Activated CD4-positive, alpha-beta T cell treated with anti-CD3 and anti-CD28 coated beads, Interleukin-2, amount 50 U/mL, for 24 hours (primary cell): ENCODE data around the gene BATF.
A peak's percentile ranks its signal among the peaks of the same experiment; 100 is the strongest.

Experiments used
- DNase-seq, 2 donors: peaks; one replicate each; pipeline ENCODE4 v3.0.0-alpha.2; 2020; ENCODE audit warnings: low read depth in 1 of 2, low spot score in 1 of 2

BATF gene

DNA sequence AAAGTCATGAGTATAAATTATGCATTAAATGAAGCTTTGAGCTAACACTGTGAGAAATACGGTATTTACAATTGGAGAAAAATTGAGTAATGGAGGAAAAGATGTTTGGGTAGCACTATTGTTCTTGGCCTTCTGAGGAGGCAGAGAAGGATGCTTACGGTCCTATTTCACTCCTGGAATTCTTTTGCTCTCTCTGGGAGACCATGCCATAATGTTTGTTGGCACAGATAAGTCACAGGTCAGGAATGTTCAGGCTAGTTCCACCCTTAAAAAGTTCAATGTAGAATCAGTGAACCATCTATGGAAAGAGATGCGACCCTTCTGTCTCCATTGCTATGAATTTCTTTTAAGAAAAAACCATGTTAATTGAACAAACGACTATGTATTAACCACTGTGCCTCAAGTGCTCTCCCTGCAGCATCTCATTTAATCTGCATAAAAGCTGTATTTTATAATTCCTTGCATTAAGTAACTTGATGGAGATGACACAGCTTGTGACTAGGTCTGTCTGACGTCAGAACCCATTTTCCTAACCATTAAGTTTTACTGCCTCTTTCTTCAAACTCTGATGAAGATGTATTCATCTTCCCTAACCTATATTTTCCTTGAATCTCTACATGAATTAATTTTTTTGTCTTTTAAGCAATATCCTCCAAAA is 9.5 kb downstream of the BATF start:
- DNase-seq, result no peak

DNA sequence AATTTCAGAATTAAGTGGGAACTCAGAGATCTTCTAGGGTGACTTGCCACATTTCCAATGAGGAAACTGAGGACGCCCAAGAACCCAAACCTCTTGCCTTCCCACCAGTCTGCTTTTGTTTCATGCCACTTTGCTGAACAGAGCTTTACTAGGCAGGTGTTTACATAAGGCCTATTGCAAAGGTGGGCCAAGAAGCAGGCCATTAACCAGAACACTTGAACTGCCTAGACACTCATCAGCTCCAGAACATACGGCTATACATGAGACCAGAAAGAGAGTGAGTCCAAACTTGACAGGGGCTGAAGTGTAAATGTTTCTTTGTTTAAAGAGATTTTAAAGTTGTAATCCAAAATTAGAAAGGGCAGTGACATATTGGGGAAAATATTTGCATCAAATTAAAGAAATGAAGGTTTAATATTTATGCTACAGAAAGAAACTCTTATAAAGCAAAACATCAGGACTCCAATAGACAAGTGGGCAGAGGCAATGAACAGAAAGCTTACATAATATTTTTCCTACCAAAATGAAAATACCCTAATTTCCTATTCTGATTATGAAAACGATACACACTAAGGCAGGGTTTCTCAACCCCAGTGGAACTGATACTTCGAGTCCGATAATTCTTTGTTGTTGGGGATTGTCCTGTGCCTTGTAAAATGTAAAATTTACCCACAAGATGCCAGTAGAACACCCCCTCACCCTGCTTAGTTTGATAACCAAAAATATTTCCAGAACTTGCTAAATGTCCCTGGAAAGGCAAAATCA is 11.7 kb downstream of the BATF start:
- DNase-seq, result no peak

DNA sequence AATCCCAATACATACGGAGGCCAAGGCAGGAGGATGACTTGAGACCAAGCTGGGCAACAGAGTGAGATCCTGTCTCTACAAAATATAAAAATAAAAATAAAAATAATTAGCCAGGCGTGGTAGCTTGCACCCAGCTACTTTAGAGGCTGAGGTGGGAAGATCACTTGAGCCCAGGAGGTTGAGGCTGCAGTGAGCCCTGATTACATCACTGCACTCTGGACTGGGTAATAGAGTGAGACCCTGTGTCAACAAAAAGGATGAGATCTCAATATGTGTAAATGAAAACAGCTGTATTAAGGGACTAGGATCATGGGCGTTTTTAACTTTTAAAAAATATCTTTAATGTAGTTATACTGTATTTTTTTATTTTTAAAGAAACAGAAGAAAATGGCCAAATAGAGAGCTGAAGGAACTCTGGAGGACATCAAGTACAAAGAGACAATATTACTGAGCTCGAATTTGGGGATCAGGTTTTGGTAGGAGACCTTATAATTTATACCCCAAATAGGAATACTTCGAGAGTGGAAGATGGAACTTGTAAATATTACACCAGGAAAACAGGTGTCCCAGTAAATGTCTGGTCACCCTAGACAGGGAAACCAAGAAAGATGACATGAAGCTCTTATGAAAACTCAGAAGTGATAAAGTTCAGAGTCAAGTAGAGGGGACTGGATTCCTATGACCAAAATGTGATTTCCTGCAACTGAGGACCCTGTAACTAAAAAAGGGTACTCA is 13.1 kb downstream of the BATF start:
- DNase-seq, result no peak

DNA sequence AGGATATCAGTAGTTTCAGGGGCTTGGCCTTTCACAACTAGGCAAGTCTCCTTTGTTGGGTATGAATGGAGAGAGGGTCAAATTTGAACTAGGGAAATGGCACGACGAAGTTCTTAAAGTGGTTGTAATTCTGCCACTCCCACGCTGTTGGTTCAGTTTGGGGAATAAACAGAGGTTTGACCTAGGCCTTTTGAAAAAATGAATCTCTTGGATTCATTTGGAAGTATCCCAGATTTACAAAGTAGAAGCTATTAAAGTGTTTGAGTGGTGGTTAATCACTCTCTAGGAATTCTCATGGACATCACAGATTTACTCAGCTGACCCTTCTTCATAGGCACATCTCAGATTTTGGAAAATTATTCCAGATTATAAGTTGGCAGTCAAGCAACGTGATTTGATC is 14.8 kb downstream of the BATF start:
- DNase-seq, result no peak

DNA sequence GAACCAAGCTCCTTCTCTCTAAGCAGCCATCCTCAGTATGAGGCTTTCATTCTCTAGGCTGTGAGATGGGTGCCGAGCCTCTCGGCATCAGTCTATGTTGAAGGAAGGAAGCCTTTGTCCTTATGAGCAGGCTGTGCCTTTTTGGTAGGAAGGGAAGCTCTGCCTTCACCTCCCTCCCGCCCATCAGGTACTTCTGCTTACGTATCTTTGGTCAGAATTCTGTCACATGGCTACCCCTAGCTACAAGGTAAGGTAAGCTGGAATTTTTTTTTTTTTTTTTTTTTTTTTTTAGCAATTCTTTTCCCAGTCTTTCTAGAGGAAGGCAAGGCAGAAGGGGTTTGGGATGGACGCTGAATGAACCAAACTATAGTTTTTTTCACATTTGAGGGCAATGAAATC is 16.9 kb downstream of the BATF start:
- no peak for DNase-seq

DNA sequence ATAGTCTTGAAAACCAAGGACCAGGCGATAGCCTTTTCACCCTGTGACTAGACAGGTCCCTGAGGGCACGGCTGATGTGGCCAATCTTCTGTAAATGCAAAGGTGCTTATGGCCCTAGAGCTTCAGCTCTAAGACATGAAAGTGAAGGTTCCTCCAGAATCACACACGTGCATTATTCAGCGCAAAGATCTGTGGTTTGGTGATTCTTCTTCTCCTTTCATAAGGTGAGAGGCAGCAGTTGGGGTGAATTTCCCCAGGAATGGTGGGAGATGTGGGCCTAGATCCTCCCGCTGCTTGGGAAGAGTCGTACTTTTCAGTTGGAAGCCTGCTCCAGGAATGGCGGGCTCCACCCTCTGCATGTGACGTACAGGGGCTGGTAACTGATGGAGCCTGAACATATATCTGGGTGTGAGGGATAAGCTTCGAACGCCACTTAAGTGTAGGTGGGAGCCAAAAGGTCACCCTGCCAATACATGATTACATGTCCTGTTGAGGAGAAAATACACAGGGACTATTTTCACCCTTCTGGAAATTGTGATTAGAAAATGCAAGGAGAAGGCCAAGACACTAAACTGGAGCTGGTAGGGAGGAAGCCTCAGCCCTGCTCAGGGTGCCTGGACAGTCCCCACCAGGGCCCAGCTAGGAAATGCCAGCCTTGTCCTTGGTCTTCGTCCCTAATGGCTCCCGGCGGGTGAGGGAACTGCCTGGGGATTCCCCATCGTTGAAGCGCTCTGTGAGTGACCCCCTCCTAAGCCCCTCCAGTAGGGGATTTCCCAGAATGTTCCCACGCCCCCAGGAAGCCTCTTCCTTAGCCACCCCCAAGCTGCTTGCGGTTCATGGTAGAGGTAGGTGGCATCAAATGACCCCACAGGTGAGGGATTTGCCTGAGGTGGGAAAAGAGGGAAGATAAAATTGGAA is 17.6 kb downstream of the BATF start:
- DNase-seq, result peak in 1 of 2 donors; percentile 47

DNA sequence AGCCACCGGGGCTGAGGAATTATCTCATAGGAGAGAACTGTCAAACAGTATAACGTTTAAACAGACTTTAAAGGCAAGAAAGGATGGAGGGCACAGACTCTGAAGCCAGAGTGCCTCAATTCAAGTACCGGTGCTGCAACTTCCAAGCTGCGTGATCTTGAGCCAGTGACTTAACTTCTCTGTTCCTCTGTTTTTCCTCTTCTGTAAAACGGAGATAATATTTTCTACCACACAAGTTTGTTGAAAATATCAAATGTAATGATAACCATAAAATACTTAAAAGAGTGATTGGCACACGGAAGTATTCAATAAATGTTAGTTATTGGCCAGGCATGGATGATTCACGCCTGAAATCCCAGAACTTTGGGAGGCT is 18.2 kb downstream of the BATF start:
- no peak for DNase-seq

DNA sequence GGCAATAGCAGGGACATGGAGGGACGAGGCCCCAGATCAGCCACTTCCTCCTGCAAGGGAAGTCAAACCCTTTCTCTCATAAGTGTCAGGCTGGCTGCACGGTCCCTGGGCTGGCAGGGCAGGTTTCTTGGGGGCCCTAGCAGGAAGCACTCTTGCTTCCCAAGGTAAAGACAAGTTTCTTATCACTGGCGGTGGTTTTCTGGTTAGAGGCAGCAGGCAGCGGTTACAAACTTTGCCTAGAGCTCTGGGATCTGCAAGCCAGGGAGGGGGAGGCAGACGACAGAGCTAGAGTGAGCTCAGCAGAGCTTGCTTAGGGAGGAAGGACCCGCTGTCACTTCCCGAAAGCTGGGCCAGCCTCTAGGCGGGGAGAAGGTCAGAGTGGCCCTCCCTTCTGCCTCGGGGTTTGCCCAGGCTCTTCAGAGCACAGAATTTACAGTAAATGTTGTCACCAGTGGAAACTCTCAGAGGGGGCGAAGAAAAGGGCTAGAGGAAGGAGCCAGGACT is 20.4 kb downstream of the BATF start:
- DNase-seq, result peak in 1 of 2 donors; percentile 79

DNA sequence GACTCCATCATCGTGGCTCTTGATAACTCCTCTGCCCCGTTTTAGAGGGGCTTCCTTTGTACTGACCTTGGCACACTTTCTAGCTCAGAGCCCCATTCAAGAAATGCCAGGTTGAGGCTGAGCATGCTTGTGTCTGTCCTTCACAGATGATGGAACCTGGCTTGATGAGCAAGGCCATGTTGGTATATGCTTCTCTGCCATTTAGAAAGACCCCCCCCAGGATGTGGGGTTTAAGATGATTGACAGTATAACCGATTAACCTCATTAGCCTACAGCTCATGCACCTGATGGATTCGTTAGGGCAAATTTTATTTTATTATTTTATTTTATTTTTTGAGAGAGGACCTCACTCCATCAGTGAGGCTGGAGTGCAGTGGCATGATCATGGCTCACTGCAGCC is 21.0 kb downstream of the BATF start:
- DNase-seq, result no peak

DNA sequence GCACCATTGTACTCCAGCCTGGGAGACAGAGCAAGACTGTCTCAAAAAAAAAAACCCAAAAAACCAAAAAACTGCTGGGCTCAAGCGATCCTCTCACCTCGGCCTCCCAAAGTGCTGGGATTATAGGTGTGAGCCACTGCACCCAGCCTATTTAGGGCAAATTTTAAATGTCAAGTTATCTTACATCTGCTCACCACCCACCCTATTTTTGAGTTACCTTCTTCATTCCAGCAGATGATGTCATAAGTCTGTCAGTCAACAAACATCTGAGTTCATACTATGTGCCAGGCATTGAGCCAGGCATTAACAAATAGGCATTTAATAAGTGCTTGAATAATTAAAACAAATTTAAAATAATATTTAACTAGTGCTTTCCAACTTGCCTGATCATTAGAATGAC is 21.5 kb downstream of the BATF start:
- no peak for DNase-seq

DNA sequence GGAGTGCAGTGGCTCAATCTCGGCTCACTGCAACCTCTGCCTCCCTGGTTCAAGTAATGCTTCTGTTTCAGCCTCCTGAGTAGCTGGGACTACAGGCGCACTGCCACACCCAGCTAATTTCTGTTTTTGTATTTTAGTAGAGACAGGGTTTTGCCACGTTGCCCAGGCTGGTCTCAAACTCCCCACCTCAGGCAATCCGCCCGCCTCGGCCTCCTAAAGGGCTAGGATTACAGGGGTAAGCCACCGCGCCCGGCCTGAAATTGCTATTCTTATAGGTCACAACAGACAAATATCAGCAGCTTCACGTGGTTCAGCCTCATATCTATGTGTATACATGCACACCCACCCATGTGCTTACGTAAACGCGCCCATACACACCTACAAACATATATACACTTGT is 23.6 kb downstream of the BATF start:
- no peak for DNase-seq

DNA sequence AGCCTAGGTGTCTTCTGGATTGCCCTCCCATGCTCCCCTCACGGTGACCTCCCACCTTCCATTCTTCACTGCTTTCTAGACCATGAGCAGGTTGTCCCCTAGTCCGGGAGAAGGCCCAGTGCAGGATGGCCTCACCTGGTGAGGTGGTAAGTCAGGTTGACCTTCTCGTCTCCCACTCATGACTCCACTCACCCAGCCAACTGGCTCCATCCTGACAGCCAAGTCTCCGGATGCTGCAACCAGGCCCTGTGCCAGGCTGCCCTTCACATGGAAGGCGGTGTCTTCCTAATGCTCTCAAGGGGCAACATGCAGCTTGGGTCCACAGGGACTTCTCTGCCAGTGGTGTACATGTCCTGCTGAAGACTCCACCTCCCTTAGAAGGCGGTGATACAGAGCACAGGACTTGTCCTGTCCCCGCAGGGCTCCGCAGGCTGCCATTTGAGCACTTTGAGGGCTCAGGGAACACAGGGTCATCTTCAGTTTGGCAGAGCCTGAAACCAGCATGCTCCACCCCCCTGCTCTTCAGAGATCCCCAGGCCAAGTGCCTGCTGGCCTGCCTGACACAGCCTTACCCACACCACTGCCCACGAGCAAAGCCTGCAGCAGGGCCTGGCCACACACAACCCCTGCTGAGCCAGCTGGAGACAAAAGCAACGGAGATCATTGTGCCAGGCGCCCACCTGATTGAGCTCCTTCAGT is 25.4 kb downstream of the BATF start:
- no peak for DNase-seq

DNA sequence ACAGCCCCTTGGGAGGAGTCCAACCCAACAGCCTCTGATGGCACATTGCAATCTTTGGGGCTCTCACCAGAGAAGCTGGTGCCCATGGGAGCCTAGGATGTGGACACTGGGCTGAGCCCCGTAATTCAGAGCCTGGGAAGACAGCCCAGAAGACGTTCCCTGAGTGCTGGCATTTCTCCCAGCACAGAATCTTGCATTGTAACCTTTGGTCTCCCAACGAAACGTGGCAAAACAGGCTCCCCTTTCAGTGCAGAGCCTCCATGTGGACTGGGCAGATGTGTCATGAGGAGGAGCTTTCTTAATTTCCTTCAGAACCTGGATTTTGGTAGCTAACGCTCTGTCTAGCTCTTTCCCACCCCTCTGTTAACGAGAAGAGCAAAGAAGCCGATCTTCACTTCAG is 26.3 kb downstream of the BATF start:
- no peak for DNase-seq

DNA sequence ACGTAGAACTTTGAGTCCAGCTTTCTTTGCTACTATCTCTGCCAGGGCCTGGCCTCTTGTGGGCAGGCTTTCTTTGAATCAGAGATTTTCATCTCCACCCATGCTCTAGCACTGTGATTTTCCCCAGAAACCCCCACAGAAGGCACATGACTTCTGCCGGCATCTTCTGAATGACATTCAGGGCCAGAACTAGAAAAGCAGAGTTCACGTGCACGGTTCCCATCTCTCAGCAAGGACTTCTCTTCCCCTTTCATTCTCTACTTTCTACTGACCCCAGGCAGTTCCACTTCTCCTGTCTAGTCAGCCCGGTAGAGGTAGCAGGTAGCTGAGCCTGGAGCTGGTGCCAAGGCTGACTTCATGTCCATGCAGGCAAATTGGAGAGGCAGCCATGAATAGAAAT is 26.9 kb downstream of the BATF start:
- DNase-seq, result no peak

DNA sequence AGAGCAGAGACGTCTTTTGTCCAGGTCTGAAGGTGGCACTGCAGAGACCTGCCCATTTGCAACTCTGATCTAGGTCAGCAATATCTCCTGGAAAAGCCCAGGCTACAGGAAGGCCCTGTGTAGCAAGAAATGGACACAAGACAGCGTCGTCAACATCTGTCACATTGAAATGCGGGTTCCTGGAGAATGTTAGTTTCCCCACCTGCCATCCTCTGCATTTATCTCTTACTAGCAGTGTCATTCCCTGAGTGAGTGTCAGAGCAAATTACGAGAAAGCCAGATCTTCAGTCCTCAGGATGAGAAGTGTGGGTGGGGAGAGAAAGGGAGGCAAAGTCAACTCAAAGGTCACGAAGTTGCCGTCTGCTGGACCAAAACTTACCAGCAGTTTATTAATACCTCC is 28.8 kb downstream of the BATF start:
- DNase-seq, result no peak

DNA sequence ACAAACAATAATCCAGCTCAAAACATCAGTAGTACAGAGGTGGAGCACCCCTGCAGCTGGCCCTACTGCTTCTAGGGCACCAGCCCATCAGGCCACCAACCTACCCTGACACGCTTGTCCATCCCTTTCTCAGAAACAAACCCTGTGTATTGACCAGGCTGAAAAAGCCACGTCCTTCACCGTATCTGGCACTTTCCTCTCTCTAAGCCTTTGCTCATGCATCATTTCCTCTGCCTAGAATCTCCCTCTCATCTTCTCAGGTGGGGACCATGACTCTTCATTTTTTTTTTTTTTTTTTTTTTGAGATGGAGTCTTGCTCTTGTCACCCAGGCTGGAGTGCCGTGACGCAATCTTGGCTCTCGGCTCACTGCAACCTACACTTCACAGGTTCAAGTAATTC is 30.9 kb downstream of the BATF start:
- DNase-seq, result no peak

DNA sequence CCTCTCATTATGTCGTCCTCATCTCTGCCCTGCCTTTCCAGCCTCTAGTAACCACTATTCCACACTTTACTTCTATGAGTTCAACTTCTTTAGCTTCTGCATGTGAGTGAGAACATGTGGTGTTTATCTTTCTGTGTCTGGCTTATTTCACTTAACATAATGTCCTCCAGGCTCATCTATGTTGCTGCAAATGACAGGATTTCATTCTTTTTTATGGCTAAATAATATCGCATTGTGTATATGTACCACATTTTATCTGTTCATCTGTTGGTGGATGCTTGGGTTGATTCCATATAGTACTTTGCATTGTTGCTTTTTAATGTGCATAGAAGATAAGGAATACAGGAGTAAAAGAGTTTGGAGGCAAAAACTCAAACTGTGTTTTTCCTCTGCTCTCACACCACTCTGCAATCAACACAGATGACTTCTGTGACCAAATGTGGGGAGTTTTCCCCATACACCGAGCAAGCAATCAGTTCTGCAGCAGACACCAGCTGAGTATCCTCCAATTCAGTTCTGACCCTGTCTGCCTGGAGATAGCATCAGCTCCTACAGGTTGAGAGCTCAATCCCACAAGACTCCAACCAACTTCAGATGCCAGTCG is 31.6 kb downstream of the BATF start:
- no peak for DNase-seq

DNA sequence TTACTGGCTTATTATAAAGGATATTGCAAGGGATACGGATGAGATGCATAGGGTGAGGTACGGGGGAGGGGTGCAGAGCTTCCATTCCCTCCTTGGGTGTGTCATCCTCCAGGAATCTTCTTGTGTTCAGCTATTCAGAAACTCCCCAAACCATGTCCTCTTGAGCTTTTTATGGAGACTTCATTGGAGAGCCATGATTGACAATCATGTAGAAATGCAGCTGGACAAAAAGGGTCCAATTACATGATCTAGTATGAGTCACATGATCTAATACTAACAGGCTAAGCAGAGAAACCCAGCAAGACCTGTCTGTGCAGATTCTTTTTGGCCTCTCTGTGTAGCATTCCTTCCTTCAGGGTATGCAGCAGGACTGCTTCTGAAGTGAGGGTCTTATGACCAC is 32.2 kb downstream of the BATF start:
- DNase-seq, result no peak

DNA sequence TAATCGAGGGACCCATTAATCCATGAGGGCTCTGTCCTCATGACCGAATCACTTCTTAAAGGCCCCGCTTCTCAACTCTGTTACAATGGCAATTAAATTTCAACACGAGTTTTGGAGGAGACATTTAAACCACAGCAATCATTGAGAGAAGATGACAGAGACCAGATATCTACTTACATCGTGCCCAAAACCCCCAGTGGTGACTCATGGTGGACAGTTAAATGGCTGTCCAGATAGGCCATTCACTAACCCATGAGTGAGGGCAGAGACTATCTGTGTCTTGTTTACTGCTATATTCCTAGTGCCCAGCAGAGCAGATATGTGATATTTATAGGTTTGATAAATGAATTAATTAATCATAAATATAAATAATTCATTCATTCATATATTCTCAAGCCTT is 36.2 kb downstream of the BATF start:
- no peak for DNase-seq

DNA sequence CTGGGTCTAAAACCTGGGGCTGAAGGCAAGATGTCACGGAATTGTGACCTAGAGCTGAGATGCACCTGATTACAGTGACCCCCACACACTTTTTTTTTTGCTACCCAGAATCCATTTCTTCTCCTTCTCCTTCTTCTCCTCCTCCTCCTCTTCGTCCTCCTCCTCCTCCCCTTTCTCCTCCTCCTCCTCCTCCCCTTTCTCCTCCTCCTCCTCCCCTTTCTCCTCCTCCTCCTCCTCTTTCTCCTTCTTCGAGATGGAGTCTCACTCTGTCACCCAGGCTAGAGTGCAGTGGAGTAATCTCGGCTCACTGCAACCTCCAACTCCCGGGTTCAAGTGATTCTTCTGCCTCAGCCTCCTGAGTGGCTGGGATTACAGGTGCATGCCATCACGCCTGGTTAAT is 36.8 kb downstream of the BATF start:
- DNase-seq, result no peak
